C4-2B (cell line): Measurements from ENCODE around the gene NRIP1.

Experiments used
- ZFX ChIP-seq: fragments of 450-650 bp; IDR thresholded peaks from 2 replicates; pipeline ENCODE4 v1.6.1; 2017
- TF ChIP-seq, protein P1 (sequence below): fragments of 450-650 bp; conservative IDR thresholded peaks from 2 replicates; pipeline ENCODE4 v1.5.1; 2017; ENCODE audit warnings: mild to moderate bottlenecking

DNA sequence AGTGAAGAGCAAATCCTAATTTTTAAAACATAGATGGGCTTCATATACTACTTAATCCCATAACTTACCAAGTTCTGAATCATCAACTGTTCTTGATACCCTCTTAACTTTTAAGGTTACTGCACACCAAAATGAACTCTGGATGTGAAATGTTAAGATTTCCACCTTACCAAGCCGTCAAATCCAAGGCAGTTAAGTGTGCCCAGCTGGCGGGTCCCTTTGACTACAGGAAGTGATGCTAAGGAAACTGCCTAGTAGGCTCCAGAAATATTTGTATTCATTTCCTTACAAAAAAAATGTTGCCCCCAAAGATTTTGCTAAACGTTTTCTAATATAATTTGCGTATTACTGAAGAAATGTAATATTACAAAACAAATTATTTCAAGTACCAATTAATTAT is 10.7 kb downstream of the NRIP1 start:
- TF ChIP-seq, protein P1, sequence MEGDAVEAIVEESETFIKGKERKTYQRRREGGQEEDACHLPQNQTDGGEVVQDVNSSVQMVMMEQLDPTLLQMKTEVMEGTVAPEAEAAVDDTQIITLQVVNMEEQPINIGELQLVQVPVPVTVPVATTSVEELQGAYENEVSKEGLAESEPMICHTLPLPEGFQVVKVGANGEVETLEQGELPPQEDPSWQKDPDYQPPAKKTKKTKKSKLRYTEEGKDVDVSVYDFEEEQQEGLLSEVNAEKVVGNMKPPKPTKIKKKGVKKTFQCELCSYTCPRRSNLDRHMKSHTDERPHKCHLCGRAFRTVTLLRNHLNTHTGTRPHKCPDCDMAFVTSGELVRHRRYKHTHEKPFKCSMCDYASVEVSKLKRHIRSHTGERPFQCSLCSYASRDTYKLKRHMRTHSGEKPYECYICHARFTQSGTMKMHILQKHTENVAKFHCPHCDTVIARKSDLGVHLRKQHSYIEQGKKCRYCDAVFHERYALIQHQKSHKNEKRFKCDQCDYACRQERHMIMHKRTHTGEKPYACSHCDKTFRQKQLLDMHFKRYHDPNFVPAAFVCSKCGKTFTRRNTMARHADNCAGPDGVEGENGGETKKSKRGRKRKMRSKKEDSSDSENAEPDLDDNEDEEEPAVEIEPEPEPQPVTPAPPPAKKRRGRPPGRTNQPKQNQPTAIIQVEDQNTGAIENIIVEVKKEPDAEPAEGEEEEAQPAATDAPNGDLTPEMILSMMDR = no peak
- no peak for TF ChIP-seq ZFX
